NCI-H524 treated with DMSO at 0.1 percent for 48 hours (cell line): ENCODE measurements around the gene OBP2B.
"Not testable (repeated sequence)": the region's sequence is repeated elsewhere in the genome, so short reads cannot be mapped to it uniquely, and the experiment has no call there.

Experiments used
- DNase-seq: peaks from one replicate; lab custom pipeline; 2025; lab: John Stamatoyannopoulos, UW

The OBP2B gene

DNA sequence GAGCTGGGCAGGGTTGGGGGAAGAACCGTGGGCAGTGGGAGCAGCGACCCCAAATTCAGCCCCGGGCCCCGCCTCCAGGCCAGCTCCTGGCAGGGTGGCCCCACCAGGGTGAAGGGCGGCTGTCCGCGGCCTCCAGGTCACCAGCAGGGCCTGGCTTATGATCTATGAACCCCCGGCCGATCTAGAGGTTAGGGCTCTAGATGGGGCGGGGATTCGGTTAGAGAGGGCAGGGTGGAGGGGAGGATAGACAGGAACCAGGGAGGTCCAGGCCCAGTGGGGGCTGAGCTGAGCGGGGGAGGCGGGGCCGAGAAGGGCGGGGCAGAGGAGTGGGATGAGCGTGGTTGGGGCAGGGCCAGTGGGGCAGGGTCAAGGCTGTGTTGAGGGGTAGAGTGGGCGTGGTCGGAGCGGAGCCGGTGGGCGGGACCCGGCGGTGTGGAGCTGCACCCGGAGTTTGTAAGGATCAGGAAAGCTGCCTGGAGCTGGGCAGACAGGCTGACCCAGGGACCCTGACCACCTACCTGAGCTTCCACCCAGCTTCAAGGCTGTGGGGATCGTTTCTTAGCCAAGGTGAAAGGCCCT is 29.3 kb upstream of the OBP2B start:
- DNase-seq, result no peak

- no peak for DNase-seq
Measured at GRCh38 chr9:133237035-133237731, 28.1 kb upstream of the OBP2B start.

DNA sequence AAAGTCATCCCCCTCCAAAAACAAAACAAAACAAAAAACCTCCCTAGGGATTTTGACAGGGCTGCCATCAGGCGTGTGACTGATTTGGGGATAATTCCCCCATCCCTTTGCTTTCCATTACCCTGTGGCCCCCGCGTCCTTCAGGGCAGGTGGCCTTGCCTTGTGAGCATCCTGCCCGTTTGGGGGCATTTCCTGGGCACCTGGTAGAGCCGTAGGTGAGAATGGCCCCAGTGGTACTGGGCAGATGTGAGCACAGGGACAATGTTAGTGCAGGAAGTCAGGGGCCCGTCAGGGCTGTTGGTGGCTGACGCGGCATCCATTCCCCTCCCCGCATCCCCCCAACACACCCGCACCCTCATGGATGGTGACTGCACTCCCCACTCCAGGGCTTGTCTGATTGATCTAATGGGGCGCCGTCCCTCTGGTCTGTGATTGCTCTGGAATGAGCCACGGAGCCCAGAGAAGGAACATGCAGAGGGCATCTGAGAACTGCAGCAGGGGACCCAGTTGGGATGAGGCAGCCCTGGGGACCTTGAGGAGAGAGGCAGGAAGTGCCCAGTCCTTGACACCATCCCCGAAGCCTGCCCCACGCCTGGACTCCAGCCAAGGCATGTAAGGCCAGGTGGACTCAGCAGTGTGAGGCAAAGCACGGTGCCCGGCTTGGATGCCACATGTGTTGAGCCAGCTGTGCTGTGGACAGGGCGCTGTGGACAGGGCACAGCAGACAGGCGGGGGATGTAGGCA is 27.4 kb upstream of the OBP2B start:
- not testable (repeated sequence) for DNase-seq

DNA sequence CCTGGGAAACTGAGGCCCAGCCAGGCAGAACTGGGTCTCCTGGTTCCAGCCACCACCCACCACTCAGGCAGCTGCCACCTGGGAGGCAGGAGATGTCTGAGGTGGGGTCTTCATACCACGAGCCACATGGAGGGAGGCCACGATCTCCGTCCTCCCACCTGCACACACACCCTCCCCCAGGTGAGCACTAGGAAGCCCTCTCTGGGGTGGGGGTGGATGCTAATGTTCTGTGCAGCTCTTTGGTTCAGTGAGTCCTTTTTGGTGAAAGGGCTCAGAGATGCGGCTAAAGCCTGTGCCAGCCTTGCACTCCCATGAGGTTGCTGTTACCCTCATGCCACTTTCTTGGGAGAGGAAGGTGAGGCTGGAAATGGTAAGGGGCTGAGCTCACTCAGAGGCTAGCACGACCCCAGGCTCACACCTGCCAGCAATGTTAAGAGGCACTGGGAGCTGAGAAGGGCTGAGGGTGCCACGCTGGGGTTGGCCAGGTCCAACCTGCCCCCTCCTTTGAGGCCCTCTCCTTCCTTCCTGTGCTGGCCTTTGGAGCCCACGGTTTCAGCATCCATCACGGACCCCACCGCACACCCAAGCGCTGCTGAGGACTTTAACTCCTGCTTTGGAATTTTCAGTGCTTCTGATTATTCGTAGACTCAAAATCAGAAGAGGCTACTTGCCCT is 26.6 kb upstream of the OBP2B start:
- DNase-seq, result no peak

- no peak for DNase-seq
Measured at GRCh38 chr9:133234577-133235322, 25.7 kb upstream of the OBP2B start.

GRCh38 chr9:133233681-133234432 is 24.8 kb upstream of the OBP2B start:
- no peak for DNase-seq

GRCh38 chr9:133231934-133232568 is 23.0 kb upstream of the OBP2B start:
- not testable (repeated sequence) for DNase-seq

- not testable (repeated sequence) for DNase-seq
Measured at GRCh38 chr9:133230514-133230913, 21.5 kb upstream of the OBP2B start.

DNA sequence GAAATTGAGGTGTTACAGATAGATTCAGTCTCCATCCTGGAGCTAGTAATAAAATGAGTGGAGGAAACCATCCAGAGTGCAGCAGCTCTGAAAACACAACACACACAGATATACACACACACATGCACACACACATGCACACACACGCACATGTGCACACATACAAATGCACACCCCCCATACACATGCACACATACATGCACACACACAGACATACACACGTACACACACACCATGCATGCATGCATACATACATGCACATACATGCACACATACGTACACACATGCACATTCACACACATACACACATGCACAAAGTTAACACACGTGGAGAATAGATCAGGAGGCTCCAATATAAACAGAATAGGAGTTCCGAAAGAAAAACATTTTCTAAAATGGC is 21.0 kb upstream of the OBP2B start:
- no peak for DNase-seq

DNA sequence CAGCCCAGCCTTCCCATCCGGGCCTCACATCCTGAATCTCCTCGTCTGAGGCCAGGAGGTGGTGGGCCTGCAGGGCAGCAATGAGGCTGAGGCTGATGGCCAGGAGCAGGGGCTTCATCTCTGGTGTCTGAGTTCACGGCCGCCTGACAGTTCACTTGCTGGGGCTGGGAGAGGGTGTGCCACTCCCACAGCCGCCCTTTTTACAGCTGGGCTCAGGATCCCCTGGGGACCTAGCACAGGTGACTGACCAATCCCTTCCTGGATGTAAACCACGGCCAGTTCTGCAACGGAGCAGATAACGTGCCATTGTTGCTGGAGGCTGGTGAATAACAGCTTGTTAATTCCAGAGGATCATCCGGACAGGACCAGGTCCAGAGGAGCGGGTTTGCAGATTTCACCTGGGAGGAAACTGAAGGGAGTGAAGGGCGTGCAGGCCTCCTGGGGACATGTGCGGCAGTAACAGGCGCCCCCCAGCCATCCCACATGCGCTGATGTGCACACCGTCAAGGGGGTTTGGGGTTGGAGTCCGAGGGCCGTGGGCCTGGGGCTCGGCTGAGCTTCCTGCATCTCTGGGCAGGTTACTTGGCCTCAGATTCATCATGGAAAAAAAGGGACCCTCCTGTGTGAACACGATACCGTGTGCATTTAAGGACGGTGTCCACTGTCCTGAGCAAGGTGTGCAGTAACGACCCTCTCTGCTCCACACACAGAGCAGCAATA is 19.6 kb upstream of the OBP2B start:
- DNase-seq, result not testable (repeated sequence)

DNA sequence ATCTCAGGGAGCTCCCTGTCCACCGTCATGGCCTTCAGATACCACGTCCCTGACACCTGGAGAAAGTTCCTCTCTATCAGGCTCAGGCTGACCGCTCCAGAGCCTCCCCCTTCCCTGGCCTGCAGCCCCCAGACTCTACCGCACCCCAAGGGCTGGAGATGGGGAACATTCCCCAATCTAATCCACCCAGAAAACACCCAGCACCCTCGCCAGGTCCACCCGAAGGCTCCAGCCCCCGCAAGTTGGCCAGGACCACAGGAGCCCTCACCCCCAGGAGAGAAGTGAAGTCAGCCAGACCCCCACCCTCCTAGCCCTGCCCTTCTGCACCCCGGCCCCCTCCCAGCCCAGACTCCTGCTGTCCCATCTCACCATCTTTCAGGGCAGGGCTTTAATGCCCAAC is 18.9 kb upstream of the OBP2B start:
- not testable (repeated sequence) for DNase-seq

- DNase-seq, result no peak
Measured at GRCh38 chr9:133227242-133227860, 18.3 kb upstream of the OBP2B start.

GRCh38 chr9:133226219-133227171 is 17.4 kb upstream of the OBP2B start:
- DNase-seq, result no peak

DNA sequence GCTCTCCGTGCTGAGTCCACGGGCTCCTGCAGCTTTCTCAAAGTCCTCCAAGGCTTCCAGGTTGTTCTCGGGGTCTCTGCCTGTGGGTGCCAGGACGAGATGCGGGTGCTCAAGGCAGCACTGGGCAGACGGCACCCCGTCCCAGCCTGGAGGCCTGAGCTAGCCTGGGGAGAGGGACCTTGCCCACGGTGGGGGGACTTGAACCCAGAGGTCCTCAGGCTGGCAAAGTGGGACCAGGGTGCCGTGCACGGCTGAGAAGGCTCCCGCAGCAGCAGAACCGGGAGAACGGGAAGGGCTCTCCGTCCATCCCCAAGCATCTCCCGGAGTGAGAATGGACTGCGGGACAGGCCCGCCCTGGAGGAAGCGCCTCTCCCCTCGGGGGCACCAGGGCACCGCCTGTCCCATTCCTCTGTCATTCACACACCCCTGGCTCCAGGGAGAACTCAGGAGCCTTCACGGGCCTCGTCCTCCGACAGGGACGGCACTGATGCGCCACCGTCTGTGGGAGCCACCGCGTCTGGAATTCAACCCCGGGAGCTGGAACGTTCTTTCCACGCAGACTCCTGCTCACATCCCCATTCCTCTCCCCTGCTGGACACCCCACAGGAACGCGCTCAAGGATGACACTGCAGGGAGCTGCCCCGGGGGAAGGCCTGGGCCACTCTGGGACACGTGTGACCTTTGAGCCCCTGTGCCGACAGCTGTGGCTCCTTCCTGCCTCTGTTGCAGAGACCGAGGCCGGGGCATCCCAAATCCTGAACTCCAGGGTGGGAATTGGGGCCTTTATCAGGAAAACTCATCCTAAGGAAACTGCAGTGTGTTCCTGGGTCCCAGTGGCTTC is 16.3 kb upstream of the OBP2B start:
- DNase-seq, result no peak

GRCh38 chr9:133224762-133225161 is 15.7 kb upstream of the OBP2B start:
- DNase-seq, result no peak

GRCh38 chr9:133223159-133223756 is 14.2 kb upstream of the OBP2B start:
- not testable (repeated sequence) for DNase-seq

- not testable (repeated sequence) for DNase-seq
Measured at GRCh38 chr9:133221994-133222393, 12.9 kb upstream of the OBP2B start.
